ENCODE data around the gene ASCL3. TPM values are rescaled to one million over a fixed set of nuclear protein-coding genes. Genes with fewer than 3 reads are reported as not detected.
A peak's percentile ranks its signal among the peaks of the same experiment; 100 is the strongest.

The ASCL3 gene
- total RNA-seq, 3 donors from 2014 or later: not detected

GRCh38 chr11:8922691-8923090, 20.1 kb downstream of the ASCL3 start:
- Histone ChIP-seq H3K9me3 (no peaks in the 10 kb centered on the region), H3K4me1 (no peaks in the 10 kb centered on the region), H3K36me3 (no peaks in the 10 kb centered on the region), H3K4me3 (no peak overlapping the region), H3K27ac (no peak overlapping the region), H3K27me3 (no peaks in the 10 kb centered on the region)
- DNase-seq (ENCODE audit: low spot score in 2 of 2): no peak
- TF ChIP-seq, protein P1, sequence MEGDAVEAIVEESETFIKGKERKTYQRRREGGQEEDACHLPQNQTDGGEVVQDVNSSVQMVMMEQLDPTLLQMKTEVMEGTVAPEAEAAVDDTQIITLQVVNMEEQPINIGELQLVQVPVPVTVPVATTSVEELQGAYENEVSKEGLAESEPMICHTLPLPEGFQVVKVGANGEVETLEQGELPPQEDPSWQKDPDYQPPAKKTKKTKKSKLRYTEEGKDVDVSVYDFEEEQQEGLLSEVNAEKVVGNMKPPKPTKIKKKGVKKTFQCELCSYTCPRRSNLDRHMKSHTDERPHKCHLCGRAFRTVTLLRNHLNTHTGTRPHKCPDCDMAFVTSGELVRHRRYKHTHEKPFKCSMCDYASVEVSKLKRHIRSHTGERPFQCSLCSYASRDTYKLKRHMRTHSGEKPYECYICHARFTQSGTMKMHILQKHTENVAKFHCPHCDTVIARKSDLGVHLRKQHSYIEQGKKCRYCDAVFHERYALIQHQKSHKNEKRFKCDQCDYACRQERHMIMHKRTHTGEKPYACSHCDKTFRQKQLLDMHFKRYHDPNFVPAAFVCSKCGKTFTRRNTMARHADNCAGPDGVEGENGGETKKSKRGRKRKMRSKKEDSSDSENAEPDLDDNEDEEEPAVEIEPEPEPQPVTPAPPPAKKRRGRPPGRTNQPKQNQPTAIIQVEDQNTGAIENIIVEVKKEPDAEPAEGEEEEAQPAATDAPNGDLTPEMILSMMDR (IDR thresholded peaks at IDR 0.05): no peak
- TF ChIP-seq POLR2A (IDR thresholded peaks at IDR 0.05): no peak
- TF ChIP-seq POLR2AphosphoS5 (IDR thresholded peaks at IDR 0.05): no peak
- intact Hi-C loops (cut with DNase I; ENCODE audit: low total_unique reads): no loop called here

DNA sequence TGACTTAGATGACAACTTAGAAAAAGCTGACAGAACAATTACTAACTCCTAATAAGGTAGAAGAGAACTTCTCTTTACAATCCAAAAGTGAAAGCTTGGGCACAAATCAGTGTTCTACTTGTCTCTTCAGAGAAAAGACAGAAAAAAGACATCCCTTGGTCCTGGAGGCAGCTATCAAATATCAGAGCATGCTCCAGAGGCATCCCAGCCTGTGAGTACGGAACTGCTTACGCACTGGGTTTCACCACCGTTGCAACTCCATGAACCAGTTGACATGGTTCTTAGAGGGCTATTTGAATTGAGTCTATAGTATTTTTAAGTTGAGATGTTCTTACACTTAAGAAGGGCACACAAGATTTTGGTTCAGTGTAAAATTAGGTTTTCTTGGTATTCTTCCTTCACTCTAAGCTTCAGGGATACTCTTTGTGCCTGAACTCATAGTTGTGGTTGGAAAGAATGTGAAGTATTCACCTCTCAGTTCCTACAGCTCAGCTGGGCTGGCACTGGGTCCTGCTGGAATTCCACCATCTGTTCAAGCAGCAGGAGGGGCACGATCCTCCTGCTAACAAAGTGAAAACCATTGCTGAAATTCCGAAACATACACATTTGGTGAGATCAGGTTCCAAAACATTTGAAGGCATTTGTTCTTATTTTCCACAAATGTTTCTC, 25.5 kb downstream of the ASCL3 start:
- H3K27me3 ChIP-seq: no peaks in the 10 kb centered on the region
- DNase-seq (ENCODE audit: low spot score in 2 of 2): peak in 1 of 2 donors; percentile 83
- no peaks in the 10 kb centered on the region for H3K36me3 ChIP-seq
- TF ChIP-seq POLR2A (IDR thresholded peaks at IDR 0.05) (no peak), POLR2AphosphoS5 (IDR thresholded peaks at IDR 0.05) (peak in 1 of 3 donors; percentile 26)
- intact Hi-C loops (cut with DNase I; ENCODE audit: low total_unique reads): no loop called here
- H3K27ac ChIP-seq: peak overlapping the region; percentile 69
- H3K4me1 ChIP-seq: no peaks in the 10 kb centered on the region
- H3K4me3 ChIP-seq: no peak overlapping the region
- no peaks in the 10 kb centered on the region for H3K9me3 ChIP-seq

DNA sequence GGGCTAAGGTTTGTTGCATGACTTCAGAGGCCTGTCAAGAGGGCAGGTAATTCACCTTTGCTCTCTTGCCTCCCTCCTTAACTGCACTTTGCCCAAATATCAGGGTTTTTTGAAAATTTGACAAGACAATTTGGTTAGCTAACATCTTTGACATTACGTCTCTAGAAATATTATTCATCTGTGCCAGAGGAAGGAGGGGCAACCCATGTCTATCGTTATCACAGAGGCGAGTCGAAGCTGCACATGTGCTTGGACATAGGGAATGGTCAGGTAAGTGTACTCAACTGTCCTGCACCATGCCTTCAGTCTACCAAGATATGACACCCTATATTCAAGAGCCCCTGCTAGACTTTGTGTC, 28.2 kb downstream of the ASCL3 start:
- intact Hi-C loops (cut with DNase I; ENCODE audit: low total_unique reads): no loop called here
- TF ChIP-seq POLR2AphosphoS5 (IDR thresholded peaks at IDR 0.05): no peak
- no peak for TF ChIP-seq POLR2A (IDR thresholded peaks at IDR 0.05)
- TF ChIP-seq, protein P1 (IDR thresholded peaks at IDR 0.05): no peak
- Histone ChIP-seq H3K27me3 (no peaks in the 10 kb centered on the region), H3K4me1 (no peaks in the 10 kb centered on the region), H3K27ac (peak overlapping the region; percentile 67 to 84), H3K4me3 (peak overlapping the region in 2 of 3 donors; percentile 8 to 37), H3K36me3 (no peaks in the 10 kb centered on the region), H3K9me3 (no peaks in the 10 kb centered on the region)
- no peak for DNase-seq (ENCODE audit: low spot score in 2 of 2)

GRCh38 chr11:8913961-8914660, 28.7 kb downstream of the ASCL3 start:
- peak in 1 of 3 donors; percentile 13 for TF ChIP-seq POLR2AphosphoS5 (IDR thresholded peaks at IDR 0.05)
- TF ChIP-seq, protein P1 (IDR thresholded peaks at IDR 0.05): peak in 2 of 3 donors; percentile 30 to 49
- TF ChIP-seq POLR2A (IDR thresholded peaks at IDR 0.05): no peak
- no peaks in the 10 kb centered on the region for H3K4me1 ChIP-seq
- H3K27ac ChIP-seq: peak overlapping the region; percentile 67 to 84
- intact Hi-C loops (cut with DNase I; ENCODE audit: low total_unique reads): no loop called here
- DNase-seq (ENCODE audit: low spot score in 2 of 2): no peak
- no peaks in the 10 kb centered on the region for H3K9me3 ChIP-seq
- H3K27me3 ChIP-seq: no peaks in the 10 kb centered on the region
- no peaks in the 10 kb centered on the region for H3K36me3 ChIP-seq
- H3K4me3 ChIP-seq: peak overlapping the region; percentile 7 to 37 (median 8)

DNA sequence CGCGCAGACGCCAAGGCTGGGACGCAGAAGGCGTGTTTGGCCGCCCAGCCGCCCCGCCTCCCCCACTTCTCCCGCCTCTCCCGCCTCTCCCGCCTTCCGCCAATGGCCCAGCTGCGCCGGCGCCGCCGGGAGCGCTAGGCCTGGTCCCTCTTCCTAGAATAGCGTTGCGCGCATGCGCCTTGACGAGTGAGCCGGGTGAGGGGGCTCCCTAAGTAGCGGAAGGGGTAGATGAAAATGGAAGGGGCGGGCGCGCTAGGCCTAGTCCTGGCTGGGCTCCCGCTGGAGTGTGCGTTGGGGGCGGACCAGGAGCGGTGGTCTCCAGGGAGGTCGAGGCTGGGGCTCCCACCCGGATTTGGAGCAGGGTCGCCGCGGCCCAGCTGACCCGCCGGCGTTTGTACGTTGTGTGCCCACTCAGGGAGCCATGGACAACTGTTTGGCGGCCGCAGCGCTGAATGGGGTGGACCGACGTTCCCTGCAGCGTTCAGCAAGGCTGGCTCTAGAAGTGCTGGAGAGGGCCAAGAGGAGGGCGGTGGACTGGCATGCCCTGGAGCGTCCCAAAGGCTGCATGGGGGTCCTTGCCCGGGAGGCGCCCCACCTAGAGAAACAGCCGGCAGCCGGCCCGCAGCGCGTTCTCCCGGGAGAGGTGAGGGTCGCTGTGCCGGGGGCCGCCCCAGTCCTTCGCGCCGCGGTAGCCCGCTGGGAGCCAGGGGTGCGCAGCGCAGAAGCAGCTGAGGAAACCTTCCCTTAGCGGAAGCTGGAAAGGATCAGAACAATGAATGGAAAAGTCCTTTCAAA, 31.6 kb downstream of the ASCL3 start, which contains the start of gene AKIP1:
Gene AKIP1 (plus strand): TSS at position 161 of the 795 bp plus-strand sequence. CDS start 261 bp downstream, at position 422.
- Histone ChIP-seq H3K27ac (peak within 1 kb of the TSS; percentile 86 to 95), H3K4me3 (peak within 1 kb of the TSS; percentile 89 to 93 (median 91)), H3K4me1 (no peaks in the 10 kb centered on the region), H3K9me3 (no peaks in the 10 kb centered on the region), H3K27me3 (no peaks in the 10 kb centered on the region), H3K36me3 (no peaks in the 10 kb centered on the region)
- TF ChIP-seq, protein P1 (IDR thresholded peaks at IDR 0.05): no peak
- no peak for TF ChIP-seq POLR2A (IDR thresholded peaks at IDR 0.05)
- peak; percentile 39 to 55 (median 49) for TF ChIP-seq POLR2AphosphoS5 (IDR thresholded peaks at IDR 0.05)
- DNase-seq (ENCODE audit: low spot score in 2 of 2): peak; percentile 89
- intact Hi-C loops (cut with DNase I; ENCODE audit: low total_unique reads): no loop called here

All from breast epithelium (tissue), 4 donors.